NCI-H1048 (cell line): Measurements from ENCODE around the gene ZKSCAN2.
A peak's percentile ranks its signal among the peaks of the same experiment; 100 is the strongest.

Experiments
- DNase-seq: peaks from one replicate; lab custom pipeline; 2025; lab: John Stamatoyannopoulos, UW

ZKSCAN2 gene

GRCh38 chr16:25257470-25257955 lies at the start of gene ZKSCAN2:
ZKSCAN2 (minus strand) TSS chr16:25257845; CDS start chr16:25257127, 718 bp downstream.
- peak; percentile 57 for DNase-seq

- no peak for DNase-seq
These were observed 42.3 kb upstream of the ZKSCAN2 start for GRCh38 chr16:25299792-25300590.

GRCh38 chr16:25298165-25298872 lies 40.7 kb upstream of the ZKSCAN2 start:
- DNase-seq: no peak

- no peak for DNase-seq
These were observed 39.6 kb upstream of the ZKSCAN2 start for GRCh38 chr16:25297151-25297787.

GRCh38 chr16:25291580-25291979 lies 33.9 kb upstream of the ZKSCAN2 start:
- no peak for DNase-seq

- no peak for DNase-seq
These were observed 31.8 kb upstream of the ZKSCAN2 start for GRCh38 chr16:25289466-25289865.

- DNase-seq: no peak
These were observed 21.8 kb upstream of the ZKSCAN2 start for GRCh38 chr16:25279491-25279890.

- no peak for DNase-seq
These were observed 13.8 kb upstream of the ZKSCAN2 start for GRCh38 chr16:25271421-25271820.

- DNase-seq: no peak
These were observed 12.9 kb upstream of the ZKSCAN2 start for GRCh38 chr16:25270577-25270976.

GRCh38 chr16:25269879-25270278 lies 12.2 kb upstream of the ZKSCAN2 start:
- DNase-seq: no peak

GRCh38 chr16:25265968-25266367 lies 8.3 kb upstream of the ZKSCAN2 start:
- DNase-seq: no peak

- DNase-seq: no peak
These were observed 7.0 kb upstream of the ZKSCAN2 start for GRCh38 chr16:25264597-25264996.

- no peak for DNase-seq
These were observed 2.8 kb upstream of the ZKSCAN2 start for GRCh38 chr16:25260416-25260815.

- no peak for DNase-seq
These were observed 1.2 kb upstream of the ZKSCAN2 start for GRCh38 chr16:25258861-25259179.

- peak; percentile 36 for DNase-seq
These were observed 563 bp upstream of the ZKSCAN2 start for GRCh38 chr16:25257956-25258860.

- DNase-seq: no peak
These were observed 763 bp downstream of the ZKSCAN2 start for GRCh38 chr16:25256695-25257469.

- DNase-seq: no peak
These were observed 4.3 kb downstream of the ZKSCAN2 start for GRCh38 chr16:25253322-25253721.

GRCh38 chr16:25250467-25250866 lies 7.2 kb downstream of the ZKSCAN2 start:
- DNase-seq: no peak

GRCh38 chr16:25235991-25236390 lies 21.7 kb downstream of the ZKSCAN2 start:
- no peak for DNase-seq

GRCh38 chr16:25228372-25228771 lies 29.3 kb downstream of the ZKSCAN2 start:
- no peak for DNase-seq

- no peak for DNase-seq
These were observed 32.8 kb downstream of the ZKSCAN2 start for GRCh38 chr16:25224731-25225319.
